PC-9 (cell line): Measurements from ENCODE around the gene AKTIP. TPM values are rescaled to one million over a fixed set of nuclear protein-coding genes. Genes with fewer than 3 reads are reported as not detected.

ENCODE experiments used
- Bru-seq: library from RNA; stranded (reverse); fragments of 400-500 nt; gene quantifications from one replicate; lab custom pipeline; 2021; lab: Mats Ljungman, UMichigan
- BruChase-seq, 2 experiments: library from RNA; stranded (reverse); fragments of 400-500 nt; gene quantifications; one replicate each; lab custom pipeline; 2021; lab: Mats Ljungman, UMichigan
- BruUV-seq: library from RNA; stranded (reverse); fragments of 400-500 nt; replicated peaks from 2 replicates; lab custom pipeline; 2021; lab: Mats Ljungman, UMichigan
- CTCF ChIA-PET: fragments of 300-600 bp; sonication (Branson Sonifier 250); formaldehyde crosslinking; loops from one replicate; lab custom pipeline; 2022; ENCODE audit warnings: antibody characterized with exemption; lab: Charles Lee
- POLR2A ChIA-PET: fragments of 300-600 bp; sonication (Branson Sonifier 250); formaldehyde crosslinking; loops from one replicate; lab custom pipeline; 2022; ENCODE audit warnings: antibody characterized with exemption; ENCODE audit not compliant: unreplicated experiment; lab: Charles Lee
- DNase-seq, 2 experiments: peaks; one replicate each; pipeline versions ENCODE4 v3.0.0 to v3.0.0-alpha.2; 2015 to 2022; ENCODE audit warnings: mixed read lengths in 1 of 2
- H2AFZ ChIP-seq: fragments of 200-600 bp; sonication (generic); 2 replicates; pipeline ENCODE4 v1.8.1; 2017; ENCODE audit warnings: antibody characterized with exemption
- H3F3A ChIP-seq: fragments of 200-600 bp; sonication (generic); 2 replicates; pipeline ENCODE4 v1.8.1; 2017; ENCODE audit warnings: antibody characterized with exemption, mild to moderate bottlenecking, low read depth; ENCODE audit not compliant: insufficient read depth
- H3K27ac ChIP-seq: fragments of 200-600 bp; sonication (generic); 2 replicates; pipeline ENCODE4 v1.6.1; 2016; ENCODE audit warnings: mixed run types
- H3K27me3 ChIP-seq: fragments of 200-600 bp; sonication (generic); 2 replicates; pipeline ENCODE4 v1.6.1; 2016; ENCODE audit warnings: low read depth, mixed run types; ENCODE audit not compliant: insufficient read depth
- H3K36me3 ChIP-seq: fragments of 200-600 bp; sonication (generic); 2 replicates; pipeline ENCODE4 v1.6.1; 2016; ENCODE audit warnings: low read depth, mixed run types
- H3K4me1 ChIP-seq: fragments of 200-600 bp; sonication (generic); replicated peaks from 2 replicates; pipeline ENCODE4 v1.6.1; 2016; ENCODE audit warnings: mixed run types; ENCODE audit not compliant: insufficient read depth
- H3K4me2 ChIP-seq: fragments of 200-600 bp; sonication (generic); 2 replicates; pipeline ENCODE4 v1.6.1; 2017; ENCODE audit warnings: mixed run types
- H3K4me3 ChIP-seq: fragments of 200-600 bp; sonication (generic); 2 replicates; pipeline ENCODE4 v1.6.1; 2016; ENCODE audit warnings: mixed run types
- H3K79me2 ChIP-seq: fragments of 200-600 bp; sonication (generic); 2 replicates; pipeline ENCODE4 v1.6.1; 2017; ENCODE audit warnings: low read depth, mixed run types
- H3K9me2 ChIP-seq: fragments of 200-600 bp; sonication (generic); 2 replicates; pipeline ENCODE4 v1.8.1; 2017; ENCODE audit warnings: mild to moderate bottlenecking; ENCODE audit not compliant: insufficient read depth
- H3K9me3 ChIP-seq: fragments of 200-600 bp; sonication (generic); 2 replicates; pipeline ENCODE4 v1.8.1; 2016; ENCODE audit warnings: low read depth; ENCODE audit not compliant: insufficient read depth
- H4K20me1 ChIP-seq: fragments of 200-600 bp; sonication (generic); 2 replicates; pipeline ENCODE4 v1.8.1; 2017; ENCODE audit not compliant: insufficient read depth
- CTCF ChIP-seq: fragments of 200-600 bp; sonication (generic); conservative IDR thresholded peaks from 2 replicates; pipeline ENCODE4 v1.6.1; 2017; ENCODE audit warnings: mixed run types, antibody characterized with exemption, mild to moderate bottlenecking, moderate library complexity
- EZH2 ChIP-seq: fragments of 200-600 bp; sonication (generic); IDR thresholded peaks from 2 replicates; pipeline ENCODE4 v1.8.0; 2017; ENCODE audit warnings: antibody characterized with exemption, low read depth
- intact Hi-C: fragments of 100-400 bp; cut with micrococcal nuclease; formaldehyde crosslinking; loops from one replicate; pipeline ENCODE4 v1.10.0; 2022; ENCODE audit not compliant: unreplicated experiment
- long read RNA-seq: library from polyadenylated mRNA; stranded (forward); transcript quantifications from one replicate; pipeline ENCODE4 v2.0.0, GENCODE V29; 2022
- total RNA-seq: library from RNA; stranded (reverse); gene quantifications from 2 replicates; pipeline ENCODE4 v1.2.3, GENCODE V29; 2021

AKTIP gene
- 27.8 and 33.0 TPM in 2 replicates for total RNA-seq
- Bru-seq, nascent RNA: percentile 73 among the genes with signal in this experiment
- percentile 70 among the genes with signal in this experiment for BruChase-seq, experiment 1, labeled RNA remaining after a 2-hour chase
- BruChase-seq, experiment 2, labeled RNA remaining after a 6-hour chase: percentile 82 among the genes with signal in this experiment
- long read RNA-seq, partial matches to known transcripts: 0 of 57 reads
- long read RNA-seq, other reads (novel, unspliced or antisense): 53 of 57 reads

GRCh38 chr16:53502331-53503269 is at the start of gene AKTIP:
Gene AKTIP (minus strand): TSS chr16:53503209. CDS start chr16:53500259, 2,950 bp downstream.
- TF ChIP-seq EZH2: no peak
- no peak for TF ChIP-seq CTCF
- H3K79me2 ChIP-seq: peaks cover 35% of the 10 kb centered on the region

GRCh38 chr16:53549970-53550690 is 47.1 kb upstream of the AKTIP start:
- Histone ChIP-seq H2AFZ (no peak overlapping the region), H3K4me3 (no peak overlapping the region), H3K4me2 (peak overlapping the region; percentile 50), H3K36me3 (no peaks in the 10 kb centered on the region), H3K27me3 (no peaks in the 10 kb centered on the region), H3K9me3 (no peaks in the 10 kb centered on the region), H3K79me2 (no peaks in the 10 kb centered on the region), H3K27ac (no peak overlapping the region), H4K20me1 (no peaks in the 10 kb centered on the region), H3K9me2 (no peaks in the 10 kb centered on the region), H3F3A (no peaks in the 10 kb centered on the region), H3K4me1 (no peaks in the 10 kb centered on the region)
- CTCF ChIA-PET: interaction anchor here (0.5 to 1.0 kb wide), 11 partner anchors 9 to 1915 kb away, joined by 3 to 12 read pairs (median 4); no protein-coding TSS in a partner anchor
- intact Hi-C loops: loop anchor here (2.0 to 5.0 kb wide), 2 partner anchors 223 to 1407 kb away; no protein-coding TSS in a partner anchor
- POLR2A ChIA-PET: interaction anchor here (0.5 to 0.7 kb wide), 3 partner anchors 92 to 1838 kb away, joined by 3 to 4 read pairs (median 4); no protein-coding TSS in a partner anchor
- TF ChIP-seq CTCF (peak; percentile 78), EZH2 (no peak)
- DNase-seq: peak; percentile 41 to 55
- no TSS peak for BruUV-seq

More at GRCh38 chr16:53502331-53503269, at the start of gene AKTIP:
- intact Hi-C loops: loop anchor here (1.0 to 10.0 kb wide), 5 partner anchors 68 to 447 kb away; partner anchors contain the start of gene RBL2
- Histone ChIP-seq H4K20me1 (peaks cover 18% of the 10 kb centered on the region; the same call in 1 of the 2 replicates), H2AFZ (peak within 1 kb of the TSS; percentile 95), H3K4me3 (peak within 1 kb of the TSS; percentile 88), H3K4me1 (peaks cover 27% of the 10 kb centered on the region), H3K9me3 (no peaks in the 10 kb centered on the region), H3K4me2 (peak within 1 kb of the TSS; percentile 92), H3K36me3 (peaks cover 5% of the 10 kb centered on the region; the same call in 1 of the 2 replicates), H3K27me3 (no peaks in the 10 kb centered on the region), H3K9me2 (no peaks in the 10 kb centered on the region), H3F3A (peaks cover 3% of the 10 kb centered on the region; the same call in 1 of the 2 replicates), H3K27ac (peak within 1 kb of the TSS; percentile 74)
- ChIA-PET CTCF (no interaction called here), POLR2A (interaction anchor here (0.5 to 0.7 kb wide), 3 partner anchors 8 to 550 kb away, joined by 3 to 5 read pairs (median 3); no protein-coding TSS in a partner anchor)
- BruUV-seq: no TSS peak
- DNase-seq: peak; percentile 72 to 76
